HepG2 (cell line): Measurements from ENCODE around the gene UTP11. TPM values are rescaled to one million over a fixed set of nuclear protein-coding genes. Genes with fewer than 3 reads are reported as not detected.

ENCODE experiments used
- ATAC-seq: fragments of 200-7000 bp; cut with Tn5 transposase; 3 replicates; pipeline ENCODE4 v1.9.1; 2020; ENCODE audit warnings: mild to moderate bottlenecking, moderate library complexity
- BruUV-seq: library from RNA; stranded (reverse); fragments of 400-500 nt; replicated peaks from 2 replicates; lab custom pipeline; 2021; lab: Mats Ljungman, UMichigan
- CTCF ChIA-PET: fragments of 300-600 bp; formaldehyde crosslinking; extraction: SDS; loops from one replicate; lab custom pipeline; 2021; ENCODE audit warnings: low total read pairs, inconsistent platforms, low intra/inter-chr PET ratio; lab: Yijun Ruan, JAX
- POLR2A ChIA-PET: fragments of 350-600 bp; sonication (Branson Sonifier 250); formaldehyde crosslinking; loops from one replicate; lab custom pipeline; 2020; ENCODE audit warnings: antibody characterized with exemption, inconsistent platforms; lab: Yijun Ruan, JAX
- DNase-seq: peaks from one replicate; pipeline ENCODE4 v3.0.0-alpha.2; 2015; ENCODE audit warnings: low spot score
- FAIRE-seq: peaks from 3 replicates; lab custom pipeline; 2011; peaks lifted over from hg19 to GRCh38; lab: Jason Lieb, UNC
- H2AFZ ChIP-seq: one replicate; pipeline ENCODE4 v1.6.1; 2011; ENCODE audit warnings: low read length, inconsistent platforms
- H3K27ac ChIP-seq: fragments of 300-600 bp; 3 replicates; pipeline ENCODE4 v1.8.0; 2011; ENCODE audit warnings: mixed run types, mild to moderate bottlenecking, mixed read lengths, low read length, inconsistent platforms; ENCODE audit not compliant: insufficient read depth; ENCODE audit errors: extremely low read length
- H3K27me3 ChIP-seq, 2 experiments: fragments of 200-600 bp in 1 of 2; 2 replicates in 1 of 2; 3 replicates in 1 of 2; pipeline versions ENCODE4 v1.6.0 to v1.8.0; 2011; ENCODE audit warnings: low read length in 2 of 2, mild to moderate bottlenecking in 2 of 2, moderate library complexity in 2 of 2, inconsistent platforms in 1 of 2; ENCODE audit not compliant: insufficient read depth in 2 of 2, control insufficient read depth in 1 of 2
- H3K36me3 ChIP-seq, 2 experiments: fragments of 200-600 bp in 1 of 2; replicated peaks in 1 of 2; 2 replicates in 1 of 2; 3 replicates in 1 of 2; pipeline versions ENCODE4 v1.5.1 to v1.8.0; 2011; ENCODE audit warnings: low read length in 2 of 2, inconsistent platforms in 1 of 2; ENCODE audit not compliant: insufficient read depth in 2 of 2, control insufficient read depth in 1 of 2
- H3K4me1 ChIP-seq: 2 replicates; pipeline ENCODE4 v1.5.1; 2012; ENCODE audit warnings: low read length, inconsistent platforms; ENCODE audit not compliant: insufficient read depth
- H3K4me2 ChIP-seq: 2 replicates; pipeline ENCODE4 v1.6.0; 2011; ENCODE audit warnings: low read depth, low read length, inconsistent platforms
- H3K4me3 ChIP-seq, 3 experiments: fragments of 200-600 bp in 1 of 3; sonication (generic), shearing (Covaris generic) in 1 of 3; replicated peaks in 1 of 3; 2 replicates each; pipeline ENCODE4 v1.5.1; 2011 to 2016; ENCODE audit warnings: low read length in 3 of 3, inconsistent platforms in 2 of 3, low read depth in 2 of 3, mild to moderate bottlenecking in 2 of 3, control low read depth in 1 of 3, mixed read lengths in 1 of 3; ENCODE audit not compliant: insufficient read depth in 1 of 3
- H3K79me2 ChIP-seq: one replicate; pipeline ENCODE4 v1.6.1; 2011; ENCODE audit warnings: low read length, inconsistent platforms; ENCODE audit not compliant: insufficient read depth
- H3K9ac ChIP-seq: 2 replicates; pipeline ENCODE4 v1.6.0; 2011; ENCODE audit warnings: mild to moderate bottlenecking, low read depth, low read length, inconsistent platforms; ENCODE audit not compliant: insufficient read depth
- H3K9me3 ChIP-seq: 2 replicates; pipeline ENCODE4 v1.5.1; 2012; ENCODE audit warnings: mild to moderate bottlenecking, low read length
- H4K20me1 ChIP-seq: 2 replicates; pipeline ENCODE4 v1.6.0; 2011; ENCODE audit warnings: inconsistent platforms, mild to moderate bottlenecking, low read length, moderate library complexity; ENCODE audit not compliant: insufficient read depth
- ARID2 ChIP-seq: sonication (generic); formaldehyde crosslinking; IDR thresholded peaks from 2 replicates; pipeline ENCODE4 v1.8.1; 2022; ENCODE audit warnings: mild to moderate bottlenecking, missing genetic modification reagents, borderline replicate concordance
- ELF1 ChIP-seq: sonication (generic); formaldehyde crosslinking; IDR thresholded peaks from 2 replicates; pipeline ENCODE4 v1.4.0; 2020; ENCODE audit warnings: missing genetic modification reagents
- POLR2AphosphoS2 ChIP-seq: IDR thresholded peaks from 2 replicates; pipeline ENCODE4 v1.6.1; 2011; ENCODE audit warnings: low read depth, low read length, improper control_type of control experiment
- SMYD3 ChIP-seq: sonication (generic); formaldehyde crosslinking; IDR thresholded peaks from 2 replicates; pipeline ENCODE4 v1.8.1; 2023; ENCODE audit warnings: mild to moderate bottlenecking, missing genetic modification reagents
- SP140L ChIP-seq: sonication (generic); formaldehyde crosslinking; IDR thresholded peaks from 2 replicates; pipeline ENCODE4 v1.4.0; 2020; ENCODE audit warnings: missing genetic modification reagents, borderline replicate concordance
- SSRP1 ChIP-seq: IDR thresholded peaks from 2 replicates; pipeline ENCODE4 v1.6.1; 2016; ENCODE audit warnings: control low read depth
- TCF12 ChIP-seq, 2 experiments: fragments of 450-650 bp in 1 of 2; sonication (generic) in 1 of 2; formaldehyde crosslinking in 1 of 2; IDR thresholded peaks; 2 replicates each; pipeline versions ENCODE4 v1.6.1 to v1.8.0; 2017 to 2022; ENCODE audit warnings: antibody characterized with exemption in 1 of 2, mild to moderate bottlenecking in 1 of 2, missing genetic modification reagents in 1 of 2, moderate library complexity in 1 of 2
- ZBTB26 ChIP-seq: IDR thresholded peaks from 2 replicates; pipeline ENCODE4 v1.6.1; 2016; ENCODE audit warnings: missing compliant biosample characterization, missing genetic modification reagents, borderline replicate concordance
- ZMAT3 ChIP-seq: sonication (generic); formaldehyde crosslinking; conservative IDR thresholded peaks from 2 replicates; pipeline ENCODE4 v1.7.0; 2021; ENCODE audit warnings: missing genetic modification reagents
- ZNF12 ChIP-seq: sonication (generic); formaldehyde crosslinking; IDR thresholded peaks from 2 replicates; pipeline ENCODE4 v1.5.0; 2020; ENCODE audit warnings: missing genetic modification reagents
- ZNF430 ChIP-seq: sonication (generic); formaldehyde crosslinking; IDR thresholded peaks from 2 replicates; pipeline ENCODE4 v1.9.0; 2021; ENCODE audit warnings: mild to moderate bottlenecking, missing genetic modification reagents
- ZNF549 ChIP-seq: sonication (generic); formaldehyde crosslinking; IDR thresholded peaks from 2 replicates; pipeline ENCODE4 v1.5.0; 2020; ENCODE audit warnings: missing genetic modification reagents
- ZNF614 ChIP-seq: IDR thresholded peaks from 2 replicates; pipeline ENCODE4 v1.6.1; 2018; ENCODE audit warnings: missing biosample characterization, missing genetic modification reagents, inconsistent platforms, borderline replicate concordance
- ZNF674 ChIP-seq: sonication (generic); formaldehyde crosslinking; IDR thresholded peaks from 2 replicates; pipeline ENCODE4 v1.5.0; 2020; ENCODE audit warnings: low read depth, mild to moderate bottlenecking, missing genetic modification reagents
- ZNF746 ChIP-seq: sonication (generic); formaldehyde crosslinking; IDR thresholded peaks from 2 replicates; pipeline ENCODE4 v1.8.0; 2022; ENCODE audit warnings: mild to moderate bottlenecking, missing genetic modification reagents
- ZNF761 ChIP-seq: sonication (generic); formaldehyde crosslinking; conservative IDR thresholded peaks from 2 replicates; pipeline ENCODE4 v1.4.0; 2020; ENCODE audit warnings: mild to moderate bottlenecking, missing genetic modification reagents
- ZSCAN25 ChIP-seq: sonication (generic); formaldehyde crosslinking; IDR thresholded peaks from 2 replicates; pipeline ENCODE4 v1.8.0; 2022; ENCODE audit warnings: mild to moderate bottlenecking, missing genetic modification reagents
- WGBS: methylation state at CpG from one replicate; pipeline ENCODE4 v1.1.6; 2017; ENCODE audit warnings: low lambda C conversion rate; 5-methylcytosine and 5-hydroxymethylcytosine counted together
- in situ Hi-C: cut with HindIII; loops from 2 replicates; pipeline ENCODE4 v1.10.0; 2017; ENCODE audit warnings: low pct_unique_long_range_greater_than_20kb; ENCODE audit not compliant: extremely low pct_ligation_motif_present
- intact Hi-C: fragments of 100-400 bp; cut with micrococcal nuclease; formaldehyde crosslinking; loops from one replicate; pipeline ENCODE4 v1.10.0; 2022; ENCODE audit not compliant: unreplicated experiment
- polyA plus RNA-seq, 8 experiments: library from polyadenylated mRNA; depleted of rRNA in 3 of 8; stranded (reverse) in 7 of 8; unstranded in 1 of 8; fragments of >200 nt; fragmentation: Illumina TruSeq in 4 of 8; extraction: Trizol in 4 of 8; gene quantifications; 2 replicates each; pipeline versions ENCODE4 v1.2.1 to v1.2.3, GENCODE V29; 2011 to 2016; ENCODE audit warnings: low read depth in 4 of 8, missing spikeins in 1 of 8, mixed read lengths in 1 of 8; ENCODE audit not compliant: insufficient read depth in 1 of 8
- total RNA-seq, 5 experiments: library from RNA; depleted of rRNA; stranded (reverse); fragments of >200 nt; fragmentation: Illumina TruSeq; extraction: Trizol; gene quantifications; 2 replicates each; pipeline ENCODE4 v1.2.3, GENCODE V29; 2016; ENCODE audit warnings: low read depth in 1 of 5
- TF ChIP-seq, protein P1 (sequence below): IDR thresholded peaks from 2 replicates; pipeline ENCODE4 v1.4.0; 2020; ENCODE audit warnings: mild to moderate bottlenecking, missing genetic modification reagents

The UTP11 gene
- total and polyA plus RNA-seq, 2 of the 13 experiments (the other 11 are each of a cell fraction or from before 2014, with no cell fraction given), result 13.5 to 44.8 TPM

DNA sequence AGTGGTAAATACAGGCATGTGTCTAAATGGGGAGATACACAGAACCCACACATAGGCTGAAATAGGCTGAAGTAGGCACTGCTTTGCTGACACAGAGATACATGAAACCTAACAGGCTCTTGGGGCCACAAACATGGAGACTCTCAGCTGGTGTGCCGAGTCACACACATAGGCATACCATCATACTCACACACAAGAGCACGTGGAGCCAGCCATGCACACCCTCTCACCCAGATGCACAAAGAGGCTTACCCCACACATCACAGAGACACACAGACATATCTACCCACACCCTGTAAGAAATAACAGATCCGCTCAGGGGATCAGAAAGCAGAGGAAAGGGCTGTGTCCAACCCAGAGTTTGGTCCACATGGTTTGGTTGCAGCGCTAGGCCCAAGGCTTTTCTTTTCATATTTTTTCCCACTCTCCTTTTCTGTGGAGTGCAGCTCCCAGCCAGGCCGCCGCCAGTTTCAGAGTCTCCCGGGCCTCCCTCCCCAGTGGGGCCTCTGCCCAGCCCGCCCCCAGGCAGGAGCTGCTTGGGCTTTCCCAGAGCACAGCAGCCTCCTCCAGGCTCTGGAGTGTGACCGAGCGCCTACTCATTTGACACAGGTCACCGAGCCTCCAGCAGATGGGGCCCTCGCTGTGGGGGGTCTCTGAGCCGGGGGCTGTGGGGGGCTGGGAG is 38.0 kb downstream of the UTP11 start (continued):
- TF ChIP-seq ZBTB26 (no peak), TCF12 (IDR thresholded peaks at IDR 0.05) (no peak), TCF12 (CRISPR knock-in tag; IDR thresholded peaks at IDR 0.05) (no peak)

- no peaks in the 10 kb centered on the region for H3K36me3 ChIP-seq
- no peak overlapping the region for H3K4me2 ChIP-seq
- FAIRE-seq (no peak), ATAC-seq (no peak), DNase-seq (no peak)
- no peak overlapping the region for H2AFZ ChIP-seq
- in situ Hi-C loops (no loop called here), intact Hi-C loops (no loop called here)
- POLR2A ChIA-PET, result no interaction called here
- no peak overlapping the region for H3K27ac ChIP-seq
- no peak overlapping the region for H3K9ac ChIP-seq
- BruUV-seq, result no TSS peak
- 48% methylated on average over 6 of the region's 9 CpGs for WGBS
- H3K4me3 ChIP-seq, result no peak overlapping the region
- H3K4me1 ChIP-seq, result peaks cover 22% of the 10 kb centered on the region
- no peaks in the 10 kb centered on the region for H4K20me1 ChIP-seq
- H3K9me3 ChIP-seq, result no peaks in the 10 kb centered on the region
- H3K27me3 ChIP-seq, result peaks cover 1 to 35% of the 10 kb centered on the region in 2 experiments; a peak in 4 of 5 replicates
- no peaks in the 10 kb centered on the region for H3K79me2 ChIP-seq
- CTCF ChIA-PET, result no interaction called here
- TF ChIP-seq ZSCAN25 (CRISPR knock-in tag), result no peak
- no peak for TF ChIP-seq ELF1 (CRISPR knock-in tag)
- no peak for TF ChIP-seq SSRP1 (CRISPR knock-in tag)
- TF ChIP-seq, protein P1, sequence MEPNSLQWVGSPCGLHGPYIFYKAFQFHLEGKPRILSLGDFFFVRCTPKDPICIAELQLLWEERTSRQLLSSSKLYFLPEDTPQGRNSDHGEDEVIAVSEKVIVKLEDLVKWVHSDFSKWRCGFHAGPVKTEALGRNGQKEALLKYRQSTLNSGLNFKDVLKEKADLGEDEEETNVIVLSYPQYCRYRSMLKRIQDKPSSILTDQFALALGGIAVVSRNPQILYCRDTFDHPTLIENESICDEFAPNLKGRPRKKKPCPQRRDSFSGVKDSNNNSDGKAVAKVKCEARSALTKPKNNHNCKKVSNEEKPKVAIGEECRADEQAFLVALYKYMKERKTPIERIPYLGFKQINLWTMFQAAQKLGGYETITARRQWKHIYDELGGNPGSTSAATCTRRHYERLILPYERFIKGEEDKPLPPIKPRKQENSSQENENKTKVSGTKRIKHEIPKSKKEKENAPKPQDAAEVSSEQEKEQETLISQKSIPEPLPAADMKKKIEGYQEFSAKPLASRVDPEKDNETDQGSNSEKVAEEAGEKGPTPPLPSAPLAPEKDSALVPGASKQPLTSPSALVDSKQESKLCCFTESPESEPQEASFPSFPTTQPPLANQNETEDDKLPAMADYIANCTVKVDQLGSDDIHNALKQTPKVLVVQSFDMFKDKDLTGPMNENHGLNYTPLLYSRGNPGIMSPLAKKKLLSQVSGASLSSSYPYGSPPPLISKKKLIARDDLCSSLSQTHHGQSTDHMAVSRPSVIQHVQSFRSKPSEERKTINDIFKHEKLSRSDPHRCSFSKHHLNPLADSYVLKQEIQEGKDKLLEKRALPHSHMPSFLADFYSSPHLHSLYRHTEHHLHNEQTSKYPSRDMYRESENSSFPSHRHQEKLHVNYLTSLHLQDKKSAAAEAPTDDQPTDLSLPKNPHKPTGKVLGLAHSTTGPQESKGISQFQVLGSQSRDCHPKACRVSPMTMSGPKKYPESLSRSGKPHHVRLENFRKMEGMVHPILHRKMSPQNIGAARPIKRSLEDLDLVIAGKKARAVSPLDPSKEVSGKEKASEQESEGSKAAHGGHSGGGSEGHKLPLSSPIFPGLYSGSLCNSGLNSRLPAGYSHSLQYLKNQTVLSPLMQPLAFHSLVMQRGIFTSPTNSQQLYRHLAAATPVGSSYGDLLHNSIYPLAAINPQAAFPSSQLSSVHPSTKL (CRISPR knock-in tag), result no peak
- TF ChIP-seq POLR2AphosphoS2, result no peak
- no peak for TF ChIP-seq ARID2 (CRISPR knock-in tag)
- TF ChIP-seq ZNF430 (CRISPR knock-in tag), result no peak
- no peak for TF ChIP-seq ZMAT3 (CRISPR knock-in tag)
- TF ChIP-seq SP140L (CRISPR knock-in tag), result no peak
- no peak for TF ChIP-seq ZNF746
- no peak for TF ChIP-seq ZNF12 (CRISPR knock-in tag)
- no peak for TF ChIP-seq ZNF614
- TF ChIP-seq ZNF549 (CRISPR knock-in tag), result no peak
- TF ChIP-seq ZNF674, result no peak
- TF ChIP-seq SMYD3, result no peak
- TF ChIP-seq ZNF761 (CRISPR knock-in tag), result no peak
Measured at GRCh38 chr1:38051079-38051543, 38.6 kb downstream of the UTP11 start.
